ENCODE results near the gene EFNA3. TPM values are rescaled to one million over a fixed set of nuclear protein-coding genes. Genes with fewer than 3 reads are reported as not detected.
A peak's percentile ranks its signal among the peaks of the same experiment; 100 is the strongest.

EFNA3 gene
- total RNA-seq, 3 donors from 2014 or later: 2.1 to 17.4 (median 5.6) TPM

DNA sequence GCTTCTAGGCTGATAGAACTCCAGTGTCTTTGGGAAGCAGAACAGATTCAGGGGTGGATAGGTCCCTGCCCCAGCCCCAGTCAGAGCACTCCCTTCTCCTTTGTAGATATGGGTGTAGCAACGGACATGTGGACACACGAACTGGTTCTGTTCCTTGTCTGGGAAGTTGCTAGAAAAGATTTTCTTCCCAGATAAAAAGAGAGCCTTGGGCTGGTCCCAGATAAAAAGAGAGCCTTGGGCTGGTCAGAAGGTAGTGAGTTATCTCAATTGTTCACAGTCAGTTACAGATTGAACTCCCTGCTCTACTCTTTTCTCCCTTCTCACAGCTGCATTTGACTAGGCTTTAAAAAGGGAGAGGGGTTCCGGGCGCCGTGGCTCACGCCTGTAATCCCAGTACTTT lies 41.6 kb downstream of the EFNA3 start:
- peaks cover 36% of the 10 kb centered on the region for H3K4me1 ChIP-seq (ENCODE audit: low read depth)
- no peaks in the 10 kb centered on the region for H3K36me3 ChIP-seq (ENCODE audit: low read depth)
- peak; percentile 35 for ATAC-seq
- H3K9me3 ChIP-seq: no peaks in the 10 kb centered on the region
- TF ChIP-seq CTCF (IDR thresholded peaks at IDR 0.05): no peak
- no peak overlapping the region for H3K4me3 ChIP-seq
- peak in 1 of 3 donors; percentile 34 for DNase-seq
- intact Hi-C loops (cut with DNase I, micrococcal nuclease): no loop called here

GRCh38 chr1:155121249-155121648 lies 42.6 kb downstream of the EFNA3 start:
- Histone ChIP-seq H3K4me3 (no peak overlapping the region), H3K4me1 (ENCODE audit: low read depth) (peaks cover 39% of the 10 kb centered on the region), H3K36me3 (ENCODE audit: low read depth) (no peaks in the 10 kb centered on the region), H3K9me3 (no peaks in the 10 kb centered on the region)
- no peak for TF ChIP-seq CTCF (IDR thresholded peaks at IDR 0.05)
- no peak for DNase-seq
- ATAC-seq: no peak
- intact Hi-C loops (cut with DNase I, micrococcal nuclease): no loop called here

- no peak for TF ChIP-seq CTCF (IDR thresholded peaks at IDR 0.05)
- DNase-seq (no peak), ATAC-seq (no peak)
- no peak overlapping the region for H3K4me3 ChIP-seq
- H3K9me3 ChIP-seq: no peaks in the 10 kb centered on the region
- H3K36me3 ChIP-seq (ENCODE audit: low read depth): no peaks in the 10 kb centered on the region
- H3K4me1 ChIP-seq (ENCODE audit: low read depth): peaks cover 39% of the 10 kb centered on the region
- intact Hi-C loops (cut with DNase I, micrococcal nuclease): no loop called here
Measured at GRCh38 chr1:155122308-155122707, 43.7 kb downstream of the EFNA3 start.

GRCh38 chr1:155123801-155124200 lies 45.2 kb downstream of the EFNA3 start:
- ATAC-seq: peak; percentile 5
- Histone ChIP-seq H3K4me3 (no peak overlapping the region), H3K9me3 (no peaks in the 10 kb centered on the region), H3K36me3 (ENCODE audit: low read depth) (no peaks in the 10 kb centered on the region), H3K4me1 (ENCODE audit: low read depth) (peaks cover 27% of the 10 kb centered on the region)
- TF ChIP-seq CTCF (IDR thresholded peaks at IDR 0.05): no peak
- DNase-seq: peak in 2 of 3 donors; percentile 34 to 42
- intact Hi-C loops (cut with DNase I, micrococcal nuclease): no loop called here

DNA sequence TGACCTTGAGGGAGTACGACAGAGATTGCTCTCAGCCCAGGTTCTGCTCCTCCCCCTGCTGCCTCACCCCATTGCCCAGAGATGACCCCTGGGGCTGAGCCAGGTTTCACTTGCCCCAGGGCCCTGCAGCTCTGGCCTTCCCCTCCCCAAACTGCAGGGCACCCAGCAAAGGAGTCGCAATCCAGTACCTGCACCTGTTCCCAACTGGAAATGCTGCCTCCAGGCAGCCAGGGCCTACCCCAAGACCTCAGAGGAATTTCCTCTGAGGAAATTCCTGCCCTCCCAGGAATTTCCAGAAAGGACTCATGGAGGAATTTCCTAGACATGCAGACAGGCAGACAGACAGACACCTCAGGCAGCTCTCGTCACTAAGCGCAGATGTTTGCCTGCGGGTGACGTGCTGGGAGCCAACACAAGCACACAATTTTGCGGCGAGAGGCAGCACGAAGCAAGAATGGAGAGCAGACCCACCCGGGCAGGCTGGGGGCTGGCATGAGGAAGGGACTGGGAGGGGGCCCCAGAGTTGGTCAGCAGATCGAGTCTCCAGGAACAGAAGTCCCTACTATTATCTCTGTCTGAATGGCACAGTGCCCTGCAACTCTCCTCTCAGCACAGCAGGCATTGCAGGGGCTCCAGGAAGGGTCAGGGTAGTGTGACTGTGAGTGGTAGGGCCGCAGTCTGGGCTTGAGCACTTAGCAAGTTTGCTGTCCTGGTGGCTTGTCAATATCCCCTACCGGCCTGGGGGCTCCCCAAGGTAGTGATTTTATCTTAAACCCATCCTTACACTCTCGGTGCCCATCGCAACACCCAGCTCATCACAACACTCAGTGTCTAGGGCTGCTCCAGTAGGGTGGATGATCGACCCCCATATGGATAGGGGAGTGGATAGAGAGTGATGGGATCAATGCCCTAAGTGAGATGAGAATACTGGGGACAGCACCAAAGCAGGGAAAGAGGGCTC lies 46.1 kb downstream of the EFNA3 start:
- no peaks in the 10 kb centered on the region for H3K9me3 ChIP-seq
- H3K4me1 ChIP-seq (ENCODE audit: low read depth): peaks cover 28% of the 10 kb centered on the region
- intact Hi-C loops (cut with DNase I, micrococcal nuclease): no loop called here
- ATAC-seq: no peak
- peak; percentile 66 to 75 (median 67) for DNase-seq
- no peak overlapping the region for H3K4me3 ChIP-seq
- no peaks in the 10 kb centered on the region for H3K36me3 ChIP-seq (ENCODE audit: low read depth)
- no peak for TF ChIP-seq CTCF (IDR thresholded peaks at IDR 0.05)
